Measurements from ENCODE around the gene ATF4. TPM values are rescaled to one million over a fixed set of nuclear protein-coding genes. Genes with fewer than 3 reads are reported as not detected.

The ATF4 gene
- total and polyA plus RNA-seq, 2 of the 13 experiments (the other 11 are each of a cell fraction or from before 2014, with no cell fraction given), result 486 to 1,297 TPM

DNA sequence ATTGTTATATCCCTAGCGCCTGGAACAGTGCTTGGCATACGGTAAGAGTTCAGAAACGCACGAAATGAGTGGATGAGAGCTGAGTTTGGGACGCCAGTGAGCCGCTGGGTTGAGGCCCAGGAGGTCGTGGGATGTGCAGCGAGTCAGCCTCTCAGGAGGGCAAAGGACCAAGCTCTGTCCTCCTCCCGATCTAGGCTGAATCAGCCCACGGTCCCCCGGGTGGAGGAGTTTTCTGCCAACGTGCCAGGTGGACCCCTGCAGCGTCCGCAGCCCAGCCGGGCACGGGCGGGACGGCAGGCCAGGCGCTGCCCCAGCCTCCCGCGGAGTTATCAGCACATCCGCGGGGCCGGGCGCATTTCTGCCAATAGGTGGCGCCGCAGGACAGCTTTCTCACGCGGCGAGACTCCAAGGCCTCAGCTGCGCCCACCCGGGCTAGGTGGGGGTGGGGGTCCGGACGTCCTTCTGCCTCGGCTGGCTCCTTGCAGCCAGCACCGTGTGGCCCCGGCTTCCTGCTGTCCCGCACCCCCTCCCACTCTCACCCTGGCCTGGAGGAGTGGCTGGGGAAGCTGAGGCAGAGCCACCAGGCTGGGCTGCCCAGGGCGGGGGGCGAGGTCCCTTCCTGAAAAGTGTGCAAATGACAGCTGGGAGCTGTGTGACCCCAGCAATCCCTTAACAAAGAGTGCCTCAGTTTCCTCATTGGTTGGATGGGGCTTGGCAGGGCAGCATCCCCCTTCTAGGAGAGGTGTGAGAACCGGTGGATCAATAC is 14.4 kb downstream of the ATF4 start (continued):
- TF ChIP-seq KLF16 (CRISPR knock-in tag; IDR thresholded peaks at IDR 0.05) (no peak; a peak in 1 of 4 replicates), TFAP4 (IDR thresholded peaks at IDR 0.05; ENCODE audit: borderline replicate concordance, low read depth) (peak; percentile 54; the same call in 1 of the 2 replicates), HNRNPH1 (optimal IDR thresholded peaks at IDR 0.05; ENCODE audit: low read depth, low read length) (no peak), TAF1 (CRISPR knock-in tag; IDR thresholded peaks at IDR 0.05) (no peak), SALL1 (CRISPR knock-in tag; IDR thresholded peaks at IDR 0.05) (peak; percentile 31; the same call in 1 of the 2 replicates), ZNF713 (CRISPR knock-in tag; IDR thresholded peaks at IDR 0.05) (no peak), ZNF205 (CRISPR knock-in tag; IDR thresholded peaks at IDR 0.05) (no peak), RBM39 (IDR thresholded peaks at IDR 0.05; ENCODE audit: low read depth, low read length, poor library complexity, severe bottlenecking) (peak; percentile 56), POLR2G (IDR thresholded peaks at IDR 0.05; ENCODE audit: low read depth, low read length) (0 out of 2 replicates have a peak, but pooled peaks have one; percentile 31), TARDBP (CRISPR knock-in tag; IDR thresholded peaks at IDR 0.05) (0 out of 2 replicates have a peak, but pooled peaks have one; percentile 19), ZBTB43 (CRISPR knock-in tag; conservative IDR thresholded peaks at IDR 0.05) (no peak), CENPT (CRISPR knock-in tag; IDR thresholded peaks at IDR 0.05; ENCODE audit: low read depth) (no peak), AGO2 (optimal IDR thresholded peaks at IDR 0.05; ENCODE audit: low read depth, low read length) (no peak), ZNF331 (CRISPR knock-in tag; IDR thresholded peaks at IDR 0.05) (peak; percentile 62; the same call in 1 of the 2 replicates), ISL2 (CRISPR knock-in tag; IDR thresholded peaks at IDR 0.05) (0 out of 2 replicates have a peak, but pooled peaks have one; percentile 36), ZNF3 (CRISPR knock-in tag; IDR thresholded peaks at IDR 0.05) (no peak), ZNF496 (CRISPR knock-in tag; IDR thresholded peaks at IDR 0.05; ENCODE audit: insufficient replicate concordance) (no peak), ARID2 (CRISPR knock-in tag; IDR thresholded peaks at IDR 0.05; ENCODE audit: borderline replicate concordance) (0 out of 2 replicates have a peak, but pooled peaks have one; percentile 57), TAF15 (IDR thresholded peaks at IDR 0.05; ENCODE audit: low read depth, low read length, poor library complexity, severe bottlenecking) (no peak), DZIP1 (CRISPR knock-in tag; IDR thresholded peaks at IDR 0.05) (no peak), ZNF777 (CRISPR knock-in tag; IDR thresholded peaks at IDR 0.05) (peak; percentile 47; the same call in 1 of the 2 replicates)
- TF ChIP-seq, protein P1, sequence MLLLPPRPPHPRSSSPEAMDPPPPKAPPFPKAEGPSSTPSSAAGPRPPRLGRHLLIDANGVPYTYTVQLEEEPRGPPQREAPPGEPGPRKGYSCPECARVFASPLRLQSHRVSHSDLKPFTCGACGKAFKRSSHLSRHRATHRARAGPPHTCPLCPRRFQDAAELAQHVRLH (CRISPR knock-in tag; IDR thresholded peaks at IDR 0.05; ENCODE audit: borderline replicate concordance, low read depth), result 0 out of 2 replicates have a peak, but pooled peaks have one; percentile 3
- TF ChIP-seq, protein P2, sequence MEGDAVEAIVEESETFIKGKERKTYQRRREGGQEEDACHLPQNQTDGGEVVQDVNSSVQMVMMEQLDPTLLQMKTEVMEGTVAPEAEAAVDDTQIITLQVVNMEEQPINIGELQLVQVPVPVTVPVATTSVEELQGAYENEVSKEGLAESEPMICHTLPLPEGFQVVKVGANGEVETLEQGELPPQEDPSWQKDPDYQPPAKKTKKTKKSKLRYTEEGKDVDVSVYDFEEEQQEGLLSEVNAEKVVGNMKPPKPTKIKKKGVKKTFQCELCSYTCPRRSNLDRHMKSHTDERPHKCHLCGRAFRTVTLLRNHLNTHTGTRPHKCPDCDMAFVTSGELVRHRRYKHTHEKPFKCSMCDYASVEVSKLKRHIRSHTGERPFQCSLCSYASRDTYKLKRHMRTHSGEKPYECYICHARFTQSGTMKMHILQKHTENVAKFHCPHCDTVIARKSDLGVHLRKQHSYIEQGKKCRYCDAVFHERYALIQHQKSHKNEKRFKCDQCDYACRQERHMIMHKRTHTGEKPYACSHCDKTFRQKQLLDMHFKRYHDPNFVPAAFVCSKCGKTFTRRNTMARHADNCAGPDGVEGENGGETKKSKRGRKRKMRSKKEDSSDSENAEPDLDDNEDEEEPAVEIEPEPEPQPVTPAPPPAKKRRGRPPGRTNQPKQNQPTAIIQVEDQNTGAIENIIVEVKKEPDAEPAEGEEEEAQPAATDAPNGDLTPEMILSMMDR (CRISPR knock-in tag; IDR thresholded peaks at IDR 0.05), result peak; percentile 99

All from HepG2 (cell line).